ENCODE results near the gene CDH3.

Gene CDH3

GRCh38 chr16:68644715-68645493 lies at the start of gene CDH3:
Gene CDH3 (plus strand): TSS chr16:68645310. CDS start chr16:68645380, 70 bp downstream.
- no peak for DNase-seq

GRCh38 chr16:68596266-68596665 lies 48.8 kb upstream of the CDH3 start:
- no peak for DNase-seq

GRCh38 chr16:68599586-68599985 lies 45.5 kb upstream of the CDH3 start:
- no peak for DNase-seq

GRCh38 chr16:68605746-68606145 lies 39.4 kb upstream of the CDH3 start:
- DNase-seq = no peak

GRCh38 chr16:68607443-68607842 lies 37.7 kb upstream of the CDH3 start:
- no peak for DNase-seq

- DNase-seq = no peak
These were observed 36.8 kb upstream of the CDH3 start for GRCh38 chr16:68608330-68608729.

GRCh38 chr16:68612996-68613395 lies 32.1 kb upstream of the CDH3 start:
- DNase-seq = no peak

GRCh38 chr16:68617734-68618133 lies 27.4 kb upstream of the CDH3 start:
- no peak for DNase-seq

- no peak for DNase-seq
These were observed 18.6 kb upstream of the CDH3 start for GRCh38 chr16:68626557-68626956.

GRCh38 chr16:68627951-68628425 lies 17.1 kb upstream of the CDH3 start:
- no peak for DNase-seq

GRCh38 chr16:68629351-68629910 lies 15.7 kb upstream of the CDH3 start:
- DNase-seq = no peak

- no peak for DNase-seq
These were observed 9.0 kb upstream of the CDH3 start for GRCh38 chr16:68636064-68636560.

- DNase-seq = no peak
These were observed 8.3 kb upstream of the CDH3 start for GRCh38 chr16:68636818-68637217.

- no peak for DNase-seq
These were observed 4.1 kb upstream of the CDH3 start for GRCh38 chr16:68640972-68641371.

GRCh38 chr16:68642047-68642435 lies 3.1 kb upstream of the CDH3 start:
- no peak for DNase-seq

GRCh38 chr16:68642436-68643101 lies 2.5 kb upstream of the CDH3 start:
- DNase-seq = no peak

- no peak for DNase-seq
These were observed 1.9 kb upstream of the CDH3 start for GRCh38 chr16:68643227-68643626.

- no peak for DNase-seq
These were observed 1.3 kb upstream of the CDH3 start for GRCh38 chr16:68643847-68644246.

GRCh38 chr16:68644296-68644695 lies 814 bp upstream of the CDH3 start:
- no peak for DNase-seq

- DNase-seq = no peak
These were observed 631 bp downstream of the CDH3 start for GRCh38 chr16:68645494-68646388.

- no peak for DNase-seq
These were observed 2.0 kb downstream of the CDH3 start for GRCh38 chr16:68646953-68647659.

GRCh38 chr16:68651136-68651535 lies 6.0 kb downstream of the CDH3 start:
- no peak for DNase-seq
